Right ventricle myocardium superior (tissue), 1 donor: ENCODE measurements around the gene DIAPH2. TPM values are rescaled to one million over a fixed set of nuclear protein-coding genes. Genes with fewer than 3 reads are reported as not detected.

Experiments
- ATAC-seq: fragments of 200-7000 bp; cut with Tn5 transposase; one replicate; pipeline ENCODE4 v1.9.1; 2020; ENCODE audit warnings: mild to moderate bottlenecking; ENCODE audit not compliant: poor library complexity
- DNase-seq: peaks from one replicate; pipeline ENCODE4 v3.0.0-alpha.2; 2020
- intact Hi-C: fragments of 100-400 bp; cut with DNase I; formaldehyde crosslinking; loops from one replicate; pipeline ENCODE4 v1.11.2; 2022
- total RNA-seq: library from RNA; stranded (reverse); fragmentation: NEBNext Ultra II Directional; extraction: Animal tissue kit (Norgen Biotek cat#: 25700); gene quantifications from one replicate; pipeline ENCODE4 v1.2.1, GENCODE V29; 2021
- donor health status: DM: no; HTN: yes; CAD: no; lungs with severe emphysema.

DIAPH2 gene
- total RNA-seq, 1 donor from 2014 or later, result 11.0 TPM

- intact Hi-C loops, result no loop called here
- no peak for ATAC-seq
Observed at GRCh38 chrX:97539970-97540519, 855.4 kb downstream of the DIAPH2 start.

DNA sequence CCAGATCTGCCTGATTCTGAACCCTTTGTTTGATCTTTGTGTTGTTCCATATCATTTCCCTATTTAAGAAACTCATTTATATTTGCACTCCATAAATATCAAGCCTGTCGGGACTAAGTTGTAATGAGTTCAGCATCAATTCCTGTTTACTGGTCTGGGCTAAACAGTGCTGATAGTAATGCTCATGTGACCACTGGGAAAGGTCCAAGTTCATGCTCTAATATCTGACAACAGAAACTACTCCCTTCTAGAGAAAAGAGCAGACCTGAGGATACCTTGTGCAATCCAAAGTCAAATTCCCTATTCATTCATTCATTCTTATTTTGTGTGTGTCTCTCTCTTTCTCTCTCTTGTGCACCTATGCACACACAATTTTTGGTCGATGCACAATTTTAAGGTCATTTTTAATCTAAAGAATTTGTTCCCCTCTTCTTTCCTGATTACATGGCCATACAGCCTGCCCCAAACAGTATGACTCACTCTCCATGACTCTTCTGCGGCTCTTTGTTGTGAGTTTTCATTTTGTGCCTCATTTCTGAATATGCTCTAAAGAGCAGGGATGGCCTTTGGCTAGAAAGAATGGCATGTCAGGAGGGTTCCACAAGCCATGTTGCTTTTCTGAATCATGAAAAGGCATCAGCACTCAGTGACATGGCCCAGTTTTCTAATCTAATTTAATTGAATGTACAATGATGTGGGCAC, 863.4 kb downstream of the DIAPH2 start:
- intact Hi-C loops, result no loop called here
- DNase-seq (no peak), ATAC-seq (no peak)

More at GRCh38 chrX:97539970-97540519, 855.4 kb downstream of the DIAPH2 start:
- DNase-seq, result no peak

DNA sequence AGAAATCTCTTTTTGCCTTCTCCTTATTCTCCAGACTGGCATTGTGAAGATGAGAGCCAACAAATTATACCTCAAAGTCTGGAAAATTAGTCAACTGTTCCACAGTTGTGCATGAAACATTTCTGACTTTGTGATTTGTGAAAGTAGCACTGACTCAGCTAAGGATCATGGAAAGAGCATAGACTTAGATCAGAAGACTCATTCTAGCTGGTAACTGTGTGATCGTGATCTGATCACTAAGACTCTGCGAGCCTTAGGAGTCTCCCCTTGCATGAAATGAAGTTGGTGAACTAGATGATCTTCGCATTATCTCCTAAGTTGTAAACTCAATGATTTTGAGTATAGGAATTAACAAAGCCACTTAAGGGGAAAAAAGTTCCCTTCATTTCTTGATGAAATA, 867.2 kb downstream of the DIAPH2 start:
- intact Hi-C loops, result no loop called here
- ATAC-seq, result no peak
- DNase-seq, result no peak

DNA sequence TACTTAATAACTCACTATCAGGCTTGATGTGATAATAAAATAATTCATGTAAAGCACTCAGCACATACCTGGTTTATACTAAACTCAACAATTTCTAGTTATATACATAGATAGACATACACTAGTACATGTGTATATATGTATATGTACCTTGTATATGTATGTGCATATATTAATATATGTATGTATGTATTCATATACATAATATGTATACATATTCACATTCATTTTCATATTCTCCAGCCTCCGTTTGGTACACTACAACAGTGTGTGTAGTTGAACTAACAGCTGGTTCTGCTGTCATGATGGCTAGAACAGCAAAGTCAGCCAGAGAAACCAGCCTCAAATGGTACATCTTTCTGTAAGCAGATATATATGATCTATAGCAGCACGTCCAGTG, 869.2 kb downstream of the DIAPH2 start:
- intact Hi-C loops, result no loop called here
- DNase-seq (no peak), ATAC-seq (no peak)

GRCh38 chrX:97556359-97556758, 871.7 kb downstream of the DIAPH2 start:
- DNase-seq (no peak), ATAC-seq (no peak)
- intact Hi-C loops, result no loop called here

GRCh38 chrX:97563531-97564133, 879.0 kb downstream of the DIAPH2 start:
- DNase-seq, result peak; percentile 54
- intact Hi-C loops, result no loop called here
- peak; percentile 77 for ATAC-seq

GRCh38 chrX:97564496-97564895, 879.9 kb downstream of the DIAPH2 start:
- DNase-seq (no peak), ATAC-seq (no peak)
- intact Hi-C loops, result no loop called here

GRCh38 chrX:97587171-97587570, 902.5 kb downstream of the DIAPH2 start:
- intact Hi-C loops, result no loop called here
- DNase-seq, result no peak
- no peak for ATAC-seq

- DNase-seq (no peak), ATAC-seq (no peak)
- intact Hi-C loops, result no loop called here
Observed at GRCh38 chrX:97594646-97595224, 910.1 kb downstream of the DIAPH2 start.

GRCh38 chrX:97597954-97598353, 913.3 kb downstream of the DIAPH2 start:
- DNase-seq (no peak), ATAC-seq (no peak)
- intact Hi-C loops, result no loop called here

DNA sequence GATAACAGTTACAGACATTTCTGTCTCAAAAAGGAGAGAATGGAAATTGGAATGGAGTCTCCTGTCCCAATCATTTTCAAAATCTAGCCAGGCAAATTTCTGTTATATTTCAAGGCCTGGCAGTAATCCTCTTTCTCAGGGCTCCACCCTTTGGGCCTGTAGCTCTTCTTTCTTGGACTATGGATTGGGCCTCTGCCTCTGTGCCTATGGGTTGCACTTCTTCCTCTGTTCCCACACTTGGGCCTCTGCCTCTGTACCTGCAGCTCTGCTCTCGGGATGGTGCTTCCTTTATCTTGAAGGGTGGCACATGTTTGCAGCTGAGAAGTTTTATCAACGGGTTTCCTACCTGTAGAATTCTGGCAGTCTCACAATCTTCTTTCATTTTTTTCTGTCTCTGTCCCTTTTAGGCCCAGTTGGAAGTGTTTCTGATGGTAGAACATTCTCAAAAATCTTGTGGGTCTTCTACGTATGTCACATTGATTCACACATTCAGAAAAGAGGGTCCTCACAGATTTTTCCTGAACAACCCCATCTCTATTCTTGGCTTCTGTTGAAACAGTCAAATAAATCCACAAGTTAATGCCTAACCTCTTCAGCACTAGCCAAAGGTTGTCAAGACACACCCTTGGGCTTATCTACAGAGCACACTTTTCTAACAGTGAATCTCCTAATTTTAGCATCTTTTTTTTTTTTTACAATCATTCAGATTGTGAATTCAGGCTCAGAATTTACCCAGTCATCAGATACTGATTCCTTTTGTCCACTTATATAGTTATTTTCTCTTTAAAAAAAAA, 918.0 kb downstream of the DIAPH2 start:
- intact Hi-C loops, result no loop called here
- ATAC-seq (no peak), DNase-seq (no peak)

DNA sequence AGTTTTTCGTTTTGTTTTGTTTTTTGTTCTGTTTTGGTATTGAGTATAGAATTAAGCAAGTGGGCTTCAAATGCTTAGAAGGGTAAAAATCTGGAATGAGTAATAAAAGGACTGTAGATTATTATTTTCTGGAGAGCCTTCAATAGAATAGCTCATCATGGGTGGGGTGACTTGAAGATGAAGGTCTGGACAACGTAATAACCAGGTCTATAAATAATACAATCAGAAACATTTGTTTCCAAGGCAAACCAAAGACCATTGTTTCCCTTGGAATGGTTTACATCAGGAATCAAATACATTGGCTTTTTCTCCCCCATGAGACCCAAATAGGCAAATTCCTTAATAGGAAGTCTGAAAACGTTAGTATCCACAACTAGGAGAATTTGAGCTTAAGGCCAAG, 920.6 kb downstream of the DIAPH2 start:
- DNase-seq, result no peak
- ATAC-seq, result no peak
- intact Hi-C loops, result no loop called here

DNA sequence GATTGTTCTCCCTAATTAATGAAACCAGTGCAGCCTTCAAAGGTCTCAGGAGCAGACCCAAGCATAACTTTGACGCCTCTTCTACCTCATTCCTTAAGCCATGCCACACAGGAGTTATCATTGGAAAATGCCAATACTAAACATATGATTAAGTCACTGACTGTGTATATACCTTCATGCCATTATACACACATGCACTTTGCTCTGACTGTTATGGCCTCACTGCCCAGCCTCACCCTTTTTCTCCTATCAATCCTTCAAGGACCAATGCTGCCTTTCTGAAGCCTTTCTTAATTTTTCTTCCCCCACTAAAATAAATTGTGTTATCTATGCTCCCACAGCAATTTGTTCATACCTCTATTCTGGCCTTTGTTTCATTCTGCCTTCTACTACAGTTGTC, 924.7 kb downstream of the DIAPH2 start:
- no peak for ATAC-seq
- intact Hi-C loops, result no loop called here

DNA sequence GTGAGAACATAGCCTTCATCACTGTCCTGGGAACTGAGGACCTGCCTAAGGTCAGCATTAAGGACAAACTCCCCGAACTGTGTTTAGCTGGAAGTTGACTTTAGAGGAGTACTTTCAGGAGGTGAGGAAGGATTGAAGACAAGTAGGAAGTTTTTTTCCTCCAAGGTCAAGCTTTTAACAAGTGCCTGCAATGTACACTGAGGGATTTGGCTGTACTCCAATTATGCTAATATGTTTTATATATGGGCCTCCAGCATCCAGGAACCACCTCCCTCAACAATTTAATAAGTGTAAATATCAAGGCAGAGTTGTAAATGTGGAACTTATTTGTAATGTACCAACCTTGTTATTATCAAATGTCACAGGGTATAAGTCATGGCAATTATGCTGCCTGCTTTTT, 925.3 kb downstream of the DIAPH2 start:
- ATAC-seq (no peak), DNase-seq (no peak)
- intact Hi-C loops, result no loop called here

More for the DNA sequence above, 924.7 kb downstream of the DIAPH2 start:
- no peak for DNase-seq

- ATAC-seq (no peak), DNase-seq (no peak)
- intact Hi-C loops, result no loop called here
Observed at GRCh38 chrX:97616883-97617530, 932.4 kb downstream of the DIAPH2 start.

GRCh38 chrX:97619499-97619898, 934.9 kb downstream of the DIAPH2 start:
- intact Hi-C loops, result no loop called here
- no peak for ATAC-seq
- DNase-seq, result no peak

DNA sequence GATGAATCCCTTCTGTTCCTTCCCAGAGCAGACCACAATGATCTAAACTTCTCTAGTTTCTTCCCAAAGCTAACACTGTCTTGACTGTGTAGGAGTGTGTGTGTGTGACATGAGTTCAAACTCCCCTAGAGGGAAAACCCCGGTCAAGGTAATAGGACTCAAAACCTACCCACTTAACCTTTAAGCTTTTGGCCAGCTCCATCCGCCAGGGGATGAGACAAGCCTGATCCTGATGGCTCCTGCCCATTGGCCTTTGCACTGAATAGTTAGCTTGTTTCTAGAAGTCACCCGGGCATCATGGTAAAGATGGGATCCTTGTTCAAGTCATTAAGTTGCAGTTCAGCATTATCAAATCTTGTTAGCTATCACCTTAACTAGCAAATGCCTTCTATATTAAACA, 937.5 kb downstream of the DIAPH2 start:
- ATAC-seq (no peak), DNase-seq (no peak)
- intact Hi-C loops, result no loop called here

DNA sequence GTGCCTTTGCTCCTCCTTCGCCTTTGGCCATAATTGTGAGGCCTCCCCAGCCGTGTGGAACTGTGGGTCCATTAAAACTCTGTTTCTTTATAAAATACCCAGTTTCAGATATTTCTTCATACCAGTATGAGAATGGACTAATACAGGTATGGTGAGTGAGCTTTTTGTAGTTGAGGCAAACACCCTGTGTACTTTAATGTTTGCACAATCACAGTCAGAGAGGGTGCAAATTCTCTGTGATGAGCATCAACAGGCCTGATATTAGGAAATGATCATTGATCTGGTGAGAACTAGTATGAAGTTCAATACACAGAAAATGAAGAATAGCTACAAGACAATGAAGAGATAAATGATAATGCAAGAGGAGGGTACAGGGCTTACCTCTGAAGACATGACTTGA, 943.7 kb downstream of the DIAPH2 start:
- intact Hi-C loops, result no loop called here
- ATAC-seq, result no peak
- no peak for DNase-seq
